ENCODE data around the gene PGR.

The PGR gene

DNA sequence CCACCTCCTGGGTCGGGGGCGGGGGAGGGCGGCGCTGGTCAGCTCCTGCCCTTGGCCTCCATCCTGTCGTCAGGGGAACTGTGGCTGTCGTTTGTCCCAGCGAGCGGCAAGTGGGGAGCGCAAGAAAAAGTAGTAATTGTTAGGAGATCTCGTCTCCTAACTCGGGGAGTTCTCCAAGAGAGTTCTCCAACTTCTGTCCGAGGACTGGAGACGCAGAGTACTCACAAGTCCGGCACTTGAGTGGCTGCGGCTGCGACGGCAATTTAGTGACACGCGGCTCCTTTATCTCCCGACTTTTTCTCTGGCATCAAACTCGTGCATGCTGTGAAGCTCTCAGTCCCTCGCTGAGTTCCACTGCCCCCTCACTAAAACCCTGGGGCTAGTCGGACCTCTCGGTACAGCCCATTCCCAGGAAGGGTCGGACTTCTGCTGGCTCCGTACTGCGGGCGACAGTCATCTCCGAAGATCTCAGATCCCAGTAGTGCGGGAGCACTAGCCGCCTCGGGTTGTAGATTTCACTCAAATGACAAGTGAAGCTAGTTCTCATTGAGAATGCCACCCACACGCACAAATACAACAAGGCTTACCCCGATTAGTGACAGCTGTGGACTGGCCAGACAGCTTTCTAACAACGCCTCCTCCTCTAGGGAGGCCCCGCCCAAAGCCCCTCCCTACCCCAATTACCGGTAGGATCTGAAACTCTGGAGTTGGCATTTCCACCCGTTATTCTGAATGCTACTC lies at the start of gene PGR:
TSS of gene PGR (minus strand) at position 611 of the 741 bp plus-strand sequence. CDS start 743 bp downstream, outside the sequence.
- no peak for DNase-seq

DNA sequence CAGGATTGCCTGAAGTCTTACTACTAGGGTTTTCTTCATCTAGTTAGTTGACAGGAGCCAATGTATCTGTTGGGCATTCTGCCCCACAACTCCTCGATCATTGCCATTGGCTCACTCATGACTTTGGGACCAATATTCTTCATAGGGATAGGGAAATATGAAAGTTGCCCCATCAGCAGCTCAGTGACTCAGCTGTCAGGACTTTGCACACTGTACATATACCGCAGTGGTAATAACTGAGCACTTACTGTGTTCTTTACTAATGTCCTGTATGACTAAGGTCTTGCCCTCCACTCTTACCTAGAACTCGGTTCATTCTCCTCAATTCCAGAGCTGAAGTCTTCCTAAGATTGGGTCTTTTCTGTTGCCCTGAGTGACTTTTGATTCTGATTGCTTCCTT lies 46.8 kb upstream of the PGR start:
- no peak for DNase-seq

DNA sequence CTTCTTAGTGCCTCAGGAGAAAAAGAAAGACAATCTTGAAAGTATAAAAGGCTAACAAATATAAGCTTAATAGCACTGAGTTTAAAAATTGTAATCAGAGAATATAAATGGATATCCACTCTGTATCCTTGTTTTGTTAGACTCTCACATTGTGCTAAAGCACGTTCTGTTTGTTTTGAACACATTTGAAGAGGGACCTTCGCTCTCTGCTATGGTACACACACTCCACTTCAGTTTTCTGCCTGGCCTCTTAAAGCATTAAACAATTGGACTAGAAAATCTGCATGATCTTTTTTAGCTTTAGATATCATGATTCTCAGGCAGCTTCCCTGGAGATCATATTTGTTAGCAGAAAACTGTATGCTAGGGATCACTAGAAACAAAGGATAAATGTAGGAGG lies 40.3 kb upstream of the PGR start:
- no peak for DNase-seq

DNA sequence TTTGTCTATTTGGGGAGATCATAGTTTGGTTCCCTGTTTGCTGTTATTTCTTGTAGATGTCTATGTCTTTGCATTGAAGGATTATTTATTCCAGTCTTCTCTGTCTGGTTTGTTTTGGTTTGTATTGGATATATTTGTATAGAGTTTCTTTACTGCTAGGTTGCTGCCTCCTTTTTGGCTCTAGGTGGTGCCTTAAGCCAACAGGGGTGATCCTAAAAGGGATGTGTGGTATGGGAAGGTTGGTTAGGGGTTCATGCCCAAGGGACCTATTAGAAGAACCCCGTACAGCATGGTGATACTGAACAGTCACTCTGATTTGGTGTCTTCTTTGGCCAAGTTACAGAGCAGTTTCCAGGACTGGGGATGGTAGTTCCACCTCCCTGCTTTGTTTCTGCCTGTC lies 36.4 kb upstream of the PGR start:
- DNase-seq: no peak

DNA sequence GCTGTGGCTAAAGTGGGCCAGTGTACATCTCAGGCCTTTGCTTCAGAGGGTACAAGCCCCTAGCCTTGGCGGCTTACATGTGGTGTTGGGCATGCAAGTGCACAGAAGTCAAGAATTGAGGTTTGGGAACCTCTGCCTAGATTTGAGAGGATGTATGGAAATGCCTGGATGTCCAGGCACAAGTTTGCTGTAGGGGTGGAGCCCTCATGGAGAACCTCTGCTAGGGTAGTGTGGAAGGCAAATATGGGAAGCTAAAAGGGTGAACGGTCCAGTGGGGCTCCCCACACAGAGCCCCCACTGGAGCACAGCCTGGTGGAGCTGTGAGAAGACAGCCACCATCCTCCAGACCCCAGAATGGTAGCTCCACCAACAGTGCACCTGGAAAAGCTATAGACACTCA lies 28.5 kb upstream of the PGR start:
- no peak for DNase-seq

DNA sequence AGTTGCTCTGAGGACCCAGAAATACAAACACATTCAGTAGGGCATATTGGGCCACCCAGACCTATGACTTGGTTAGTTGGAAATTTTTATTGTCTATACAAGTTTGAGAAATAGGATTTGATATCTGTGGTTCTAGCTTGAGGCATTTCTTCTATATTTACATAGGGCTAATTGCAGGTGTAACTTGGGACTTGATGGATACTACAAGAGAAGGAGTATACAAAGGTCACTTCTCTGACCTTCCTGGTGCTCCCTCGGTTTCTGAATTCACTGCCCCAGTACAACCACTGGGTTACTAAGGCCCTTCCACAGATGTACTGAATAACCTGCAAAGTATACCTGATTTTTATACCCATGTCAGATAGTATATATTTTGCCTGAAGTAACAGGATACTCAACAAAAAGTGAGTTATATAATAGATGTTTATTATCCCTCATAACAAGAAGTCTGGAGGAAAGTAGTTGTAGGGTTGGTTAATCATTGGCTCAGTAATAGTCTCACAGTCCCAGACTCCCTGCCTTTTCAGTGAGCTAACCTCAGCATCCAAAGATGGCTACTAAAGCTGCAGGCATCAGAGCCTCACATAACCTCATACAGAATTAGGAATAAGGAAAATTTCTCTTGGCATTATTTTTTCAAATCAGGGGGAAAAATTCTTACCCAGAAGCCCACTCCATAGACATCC lies 8.8 kb upstream of the PGR start:
- DNase-seq: no peak

DNA sequence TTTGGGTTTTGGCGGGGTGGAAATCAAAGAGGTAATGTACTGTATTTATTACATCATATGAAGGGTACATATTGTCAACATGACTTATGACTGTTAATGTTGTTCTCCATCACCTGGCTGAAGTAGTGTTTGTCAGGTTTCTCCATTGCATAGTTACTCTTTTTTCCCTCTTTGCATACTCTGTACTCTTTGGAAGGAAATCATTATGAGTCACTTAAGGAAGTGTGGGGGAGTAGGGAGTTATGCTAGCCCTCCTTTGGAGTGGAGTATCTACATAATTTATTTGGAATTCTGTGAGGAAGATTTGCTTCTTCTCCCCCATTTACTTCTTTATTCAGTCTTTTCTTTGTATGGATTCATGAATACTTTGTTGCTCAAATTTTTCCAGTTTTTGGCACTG lies 3.6 kb upstream of the PGR start:
- no peak for DNase-seq

DNA sequence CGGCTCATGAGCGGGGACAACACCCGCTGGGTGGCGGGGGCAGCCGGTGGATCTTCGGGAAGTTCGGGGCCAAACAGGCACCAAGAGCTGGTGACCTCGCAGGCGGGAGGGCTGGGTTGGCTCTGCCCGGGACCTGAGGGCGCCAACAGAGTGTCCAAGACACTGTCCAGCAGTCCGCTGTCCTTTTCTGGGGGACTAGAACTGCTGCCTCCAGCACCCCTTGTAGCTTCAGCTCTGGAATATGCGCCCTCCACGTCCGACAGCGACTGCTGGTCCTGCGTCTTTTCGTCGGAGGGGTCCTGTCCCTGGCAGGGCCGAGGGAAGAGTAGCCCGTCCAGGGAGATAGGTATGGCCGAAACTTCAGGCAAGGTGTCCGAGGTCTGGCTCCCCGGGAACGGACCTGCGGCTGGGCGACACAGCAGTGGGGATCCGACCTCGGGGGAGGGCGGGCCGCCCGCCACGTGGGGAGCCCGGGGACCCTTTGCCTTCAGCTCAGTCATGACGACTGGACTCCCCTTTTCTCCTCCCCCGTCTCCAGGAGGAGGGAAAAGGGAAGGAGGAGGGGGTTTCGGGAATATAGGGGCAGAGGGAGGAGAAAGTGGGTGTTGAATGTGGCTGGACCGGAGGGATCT lies 926 bp downstream of the PGR start:
- DNase-seq: no peak

DNA sequence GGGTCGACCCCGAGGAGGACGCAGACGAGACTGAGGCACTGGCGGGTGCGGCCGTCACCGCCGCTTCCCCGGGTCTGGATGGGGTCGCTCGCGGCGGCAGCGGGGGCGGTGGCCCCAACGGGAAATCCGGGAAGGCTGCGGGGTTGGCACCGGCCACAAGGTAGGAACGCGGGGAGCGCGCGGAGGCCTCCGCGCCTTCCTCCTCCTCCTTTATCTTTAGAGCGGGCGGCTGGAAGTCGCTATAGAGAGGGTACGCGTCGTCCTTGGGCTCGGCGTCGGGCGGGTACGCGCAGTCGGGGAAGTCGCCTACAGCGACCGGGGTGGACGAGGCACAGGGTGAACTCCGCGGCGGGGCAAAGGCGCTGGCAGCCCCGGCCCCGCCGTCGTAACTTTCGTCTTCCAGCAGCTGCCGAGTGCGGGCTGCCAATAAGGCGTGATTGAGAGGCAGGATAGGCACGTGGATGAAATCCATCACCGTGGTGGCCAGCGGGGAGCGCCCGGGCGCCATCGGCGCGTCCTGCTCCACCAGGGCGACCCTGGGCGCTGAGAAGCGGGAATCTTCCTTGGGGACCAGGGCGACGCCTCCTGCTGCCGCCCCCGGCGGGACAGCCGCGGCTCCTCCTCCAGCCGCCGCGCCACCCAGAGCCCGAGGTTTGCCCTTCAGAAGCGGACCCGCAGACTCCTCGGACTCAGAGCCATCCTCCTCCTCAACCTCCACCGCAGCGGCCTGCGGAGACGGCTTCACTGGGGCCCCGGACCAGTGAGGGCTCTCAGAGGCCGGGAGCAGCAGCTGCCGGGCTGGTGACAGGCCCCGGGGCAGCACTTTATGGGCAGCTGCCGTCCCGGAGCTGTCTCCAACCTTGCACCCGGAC lies 1.7 kb downstream of the PGR start:
- no peak for DNase-seq

DNA sequence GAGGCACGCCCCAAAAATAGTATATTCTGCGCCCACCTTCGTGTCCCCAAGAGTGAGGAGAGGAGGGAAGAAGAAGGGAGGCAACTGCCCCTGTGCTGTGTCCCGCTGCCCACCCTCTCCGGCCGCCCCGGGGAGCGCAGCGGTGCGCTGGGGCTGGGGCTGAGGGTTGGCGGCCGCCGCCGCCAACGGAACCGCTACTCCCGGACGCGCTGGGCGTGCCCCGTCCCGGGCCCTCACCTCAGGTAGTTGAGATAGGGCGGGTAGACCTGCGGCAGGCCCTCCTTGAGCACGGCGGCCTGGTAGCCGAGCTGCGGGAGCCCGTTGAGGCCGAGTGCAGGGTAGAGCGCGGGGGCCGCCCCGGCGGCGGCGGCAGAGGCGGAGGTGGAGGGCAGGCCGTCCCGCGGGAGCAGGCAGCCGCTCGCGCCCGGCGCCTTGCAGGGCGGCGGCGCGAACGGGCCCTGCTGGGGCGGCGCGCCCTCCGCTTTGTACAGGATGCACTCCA lies 2.4 kb downstream of the PGR start:
- no peak for DNase-seq

DNA sequence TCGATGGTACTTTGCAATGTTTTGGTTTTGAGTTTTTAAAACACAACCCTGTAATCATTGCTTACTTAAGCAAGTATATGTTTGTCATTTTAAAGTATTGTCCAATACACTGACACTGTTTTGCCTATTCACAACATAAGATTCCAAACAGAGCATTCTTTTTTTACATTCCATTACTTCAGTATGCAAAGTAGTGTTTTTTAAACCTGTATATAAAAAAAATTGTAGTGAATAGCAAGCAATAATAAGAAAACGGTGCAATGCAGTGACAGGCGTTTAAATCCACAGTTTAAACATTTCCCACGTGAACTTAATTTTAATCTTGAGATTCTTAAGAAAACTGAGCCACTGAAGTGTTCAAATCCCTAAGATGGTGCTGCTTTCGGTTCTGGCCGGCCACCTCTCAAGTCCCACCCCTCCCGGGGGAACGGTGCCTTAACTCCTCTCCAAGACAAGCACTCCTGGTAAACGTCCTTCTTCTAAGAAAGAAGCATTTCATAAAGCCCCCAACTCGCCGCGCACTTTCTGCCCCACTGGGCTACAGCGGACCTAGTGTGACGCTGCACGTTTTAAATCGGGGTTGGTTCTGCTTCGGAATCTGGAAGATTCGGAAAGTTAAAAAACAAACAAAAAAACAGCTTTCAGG lies 2.9 kb downstream of the PGR start:
- DNase-seq: no peak

DNA sequence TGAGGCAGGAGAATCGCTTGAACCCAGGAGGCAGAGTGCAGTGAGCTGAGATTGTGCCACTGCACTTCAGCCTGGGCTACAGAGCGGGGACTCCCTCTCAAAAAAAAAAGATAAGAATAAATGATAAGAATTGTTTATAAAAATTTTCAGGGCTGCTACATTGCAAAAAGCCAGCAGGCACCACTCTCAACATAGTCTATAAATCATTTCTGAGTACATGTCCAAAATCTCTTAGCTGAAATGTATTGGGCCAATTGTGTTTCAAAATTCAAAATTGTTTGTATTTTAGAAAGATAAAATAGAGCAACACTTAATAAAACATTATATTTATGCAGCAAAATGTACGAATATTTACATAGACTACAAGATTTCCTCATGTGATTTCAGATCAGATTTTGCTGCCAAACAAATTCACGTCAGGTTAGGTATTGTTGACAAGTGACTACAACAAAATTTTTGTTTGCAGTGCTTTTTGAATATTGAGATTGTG lies 13.9 kb downstream of the PGR start:
- no peak for DNase-seq

DNA sequence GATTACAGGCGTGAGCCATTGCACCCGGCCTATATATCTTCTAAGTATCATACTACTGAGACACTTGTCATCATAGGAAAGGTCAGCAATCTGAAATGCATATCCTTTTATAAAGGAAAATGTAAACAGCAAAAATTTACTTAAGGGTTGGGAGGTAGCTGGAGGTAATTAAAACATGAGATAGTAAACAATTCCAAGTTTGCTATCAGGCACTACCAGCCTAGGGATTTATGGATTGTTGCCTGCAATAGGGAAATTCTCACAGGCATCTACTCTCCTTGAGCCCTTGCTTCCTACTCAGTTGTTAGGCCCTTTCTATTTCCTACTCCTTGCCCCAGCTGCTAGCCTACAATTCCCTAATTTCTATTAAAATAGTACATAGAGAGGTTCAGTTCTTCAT lies 16.1 kb downstream of the PGR start:
- DNase-seq: no peak

DNA sequence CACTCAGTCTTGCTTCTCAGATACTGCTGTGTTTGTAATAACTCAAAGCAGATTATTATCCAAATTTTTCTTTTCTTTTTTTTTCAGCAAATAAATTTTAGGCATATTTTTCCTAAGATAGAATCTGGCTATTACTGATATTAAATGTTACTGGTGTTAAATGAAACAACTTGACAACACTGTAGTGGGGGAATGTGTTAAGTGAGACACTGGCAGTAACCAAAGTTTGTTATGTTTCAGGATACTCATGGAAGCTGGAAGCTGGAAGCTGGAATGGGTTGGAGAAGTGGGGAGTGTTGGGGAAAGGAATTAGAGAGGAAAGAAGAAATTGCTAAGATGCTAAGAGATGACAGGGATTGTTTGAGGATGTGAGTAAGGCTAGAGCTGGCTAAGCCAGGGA lies 24.9 kb downstream of the PGR start:
- no peak for DNase-seq

DNA sequence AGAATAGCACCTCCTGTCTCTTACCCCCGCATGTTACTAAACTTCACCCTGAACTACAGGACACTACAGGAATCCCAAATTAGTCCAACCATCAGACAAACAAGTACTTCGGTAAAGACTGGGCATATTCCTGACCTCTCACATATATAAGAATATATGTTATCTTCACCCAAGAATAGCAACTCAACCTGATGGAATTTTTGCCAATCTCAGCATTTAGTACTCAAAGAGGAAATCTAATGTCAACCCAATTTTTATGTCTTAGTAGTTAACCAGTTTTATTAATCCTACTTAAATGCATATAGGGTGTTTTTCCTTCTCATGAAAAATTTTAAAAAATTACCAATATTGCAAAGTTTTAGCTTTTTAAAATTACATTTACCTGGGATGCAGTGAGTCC lies 26.2 kb downstream of the PGR start:
- no peak for DNase-seq

DNA sequence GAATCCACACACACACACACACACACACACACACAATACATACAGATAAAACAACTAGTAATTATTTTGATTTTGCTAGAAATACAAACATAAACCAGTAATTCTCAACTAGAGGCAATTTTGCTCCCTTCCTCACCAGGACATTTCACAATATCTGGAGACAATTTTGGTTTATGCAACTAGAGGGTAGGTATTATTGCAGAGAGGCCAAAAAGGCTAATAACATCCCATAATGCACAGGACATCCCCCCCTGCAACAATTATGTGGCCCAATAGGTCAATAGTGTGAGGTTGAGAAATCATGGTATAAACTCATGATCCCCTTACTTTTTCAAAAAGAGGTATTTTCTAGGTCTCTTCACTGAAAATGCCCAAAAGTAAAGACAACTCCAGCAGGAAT lies 29.0 kb downstream of the PGR start:
- no peak for DNase-seq

DNA sequence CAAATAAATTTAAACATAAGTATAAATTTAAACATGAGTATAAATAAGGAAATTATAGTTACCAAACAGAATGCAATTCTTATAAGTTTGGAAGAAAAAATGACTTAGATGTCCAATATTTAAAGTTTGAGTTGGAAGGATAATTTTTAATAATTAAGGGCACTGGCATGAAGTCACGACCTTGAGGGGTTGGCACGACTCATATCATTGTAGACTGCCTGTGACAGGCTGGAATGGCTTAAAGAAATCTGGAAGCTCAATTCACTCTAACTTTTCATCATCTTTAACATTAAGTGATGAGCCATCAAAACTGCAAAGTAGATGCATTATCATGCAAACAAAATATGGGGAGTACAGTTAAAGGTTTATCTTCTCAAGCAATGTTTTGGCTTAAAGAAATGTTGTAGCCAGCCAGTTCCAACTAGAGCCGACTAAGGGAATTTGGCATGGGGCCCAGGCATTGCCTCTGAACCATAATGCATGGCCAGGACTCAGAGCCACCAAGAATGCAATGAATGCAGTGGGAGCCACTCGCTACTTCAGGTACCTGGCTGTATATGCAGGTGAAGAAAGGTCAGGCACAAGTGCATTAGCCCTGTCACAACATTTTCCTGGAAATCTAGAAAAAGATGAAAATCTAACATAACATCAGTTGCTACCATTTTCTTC lies 33.4 kb downstream of the PGR start:
- DNase-seq: no peak

DNA sequence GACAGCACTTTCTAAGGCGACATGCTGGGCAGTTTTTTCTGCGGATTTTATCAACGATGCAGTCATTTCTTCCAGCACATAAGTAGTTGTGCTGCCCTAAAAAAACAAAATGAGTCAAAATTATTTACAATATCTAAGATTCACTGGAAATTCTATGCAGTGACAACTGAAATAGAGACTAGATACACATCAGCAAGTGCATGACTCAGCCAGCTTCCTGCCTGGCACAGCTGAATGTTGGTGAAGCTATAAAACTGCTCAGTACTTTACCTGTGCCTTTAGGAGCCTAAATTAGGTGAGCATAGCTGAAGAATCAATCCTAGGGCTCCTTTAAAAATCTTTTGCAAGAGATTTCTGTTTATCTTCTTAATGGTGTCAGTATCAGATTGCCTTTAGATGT lies 37.8 kb downstream of the PGR start:
- DNase-seq: no peak

DNA sequence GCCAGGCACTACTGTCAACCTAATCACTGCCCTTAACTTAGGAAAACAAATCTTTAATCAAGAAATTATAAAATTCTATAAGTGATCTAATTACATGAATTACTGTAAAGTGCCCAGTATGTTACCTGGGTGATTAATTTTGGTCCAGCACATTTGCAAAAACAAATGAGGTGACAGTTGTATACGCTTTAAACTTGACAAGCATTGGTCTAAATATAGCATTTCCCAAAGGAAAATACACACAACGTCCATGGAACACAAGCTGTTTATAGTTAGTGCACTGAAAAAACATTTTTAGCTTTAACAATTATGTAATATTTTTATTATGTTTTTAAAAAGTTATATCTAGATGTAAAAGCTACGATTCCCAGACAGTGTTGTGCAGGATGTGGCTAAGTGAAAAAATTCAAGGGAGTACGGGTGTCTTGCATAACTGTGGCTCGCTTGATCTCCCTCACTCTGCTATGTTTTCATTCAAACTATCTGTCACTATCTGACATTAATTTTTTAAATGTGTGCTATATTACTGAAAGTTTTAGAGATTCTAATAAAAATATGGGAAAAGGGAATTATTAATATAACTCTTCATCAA lies 38.8 kb downstream of the PGR start:
- no peak for DNase-seq

DNA sequence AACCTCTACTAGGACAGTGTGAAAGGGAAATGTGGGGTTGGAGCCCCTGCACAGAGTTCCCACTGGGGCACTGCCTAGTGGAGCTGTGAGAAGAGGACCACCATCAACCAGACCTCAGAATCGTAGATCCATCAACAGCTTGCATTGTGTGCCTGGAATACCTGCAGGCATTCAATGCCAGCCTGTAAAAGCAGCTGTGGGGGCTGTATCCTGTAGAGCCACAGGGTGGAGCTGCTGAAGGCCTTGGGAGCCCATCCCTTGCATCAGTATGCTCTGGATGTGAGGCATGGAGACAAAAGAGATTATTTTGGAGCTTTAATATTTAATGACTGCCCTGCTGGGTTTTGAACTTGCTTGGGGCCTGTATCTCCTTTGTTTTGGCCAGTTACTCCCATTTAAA lies 46.3 kb downstream of the PGR start:
- DNase-seq: no peak

DNA sequence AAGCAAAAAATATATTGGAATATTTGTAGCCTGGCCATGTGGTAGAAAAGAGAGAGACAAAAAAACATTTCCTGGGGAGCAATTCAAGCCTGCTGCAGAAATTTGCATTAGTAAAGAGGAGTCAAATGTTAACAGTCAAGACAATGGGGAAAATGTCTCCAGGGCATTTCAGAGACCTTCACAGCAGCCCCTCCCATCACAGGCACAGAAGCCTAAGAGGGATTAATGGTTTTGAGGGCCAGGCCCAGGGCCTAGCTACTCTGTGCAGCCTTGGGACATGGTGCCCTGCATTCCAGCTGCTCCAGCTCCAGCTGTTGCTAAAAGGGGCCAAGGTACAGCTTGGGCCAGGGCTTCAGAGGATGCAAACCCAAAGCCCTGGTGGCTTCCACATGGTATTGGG lies 46.8 kb downstream of the PGR start:
- DNase-seq: no peak

Measured in CD4-positive, alpha-beta T cell treated with Interleukin-4 for 1 hour (primary cell).